ENCODE measurements around the gene TENM4.

- TF ChIP-seq CTCF (IDR thresholded peaks at IDR 0.05) (no peak), POLR2A (IDR thresholded peaks at IDR 0.05) (no peak)
Measured at GRCh38 chr11:78957476-78958245, 483.2 kb downstream of the TENM4 start.
